Fibroblast of lung (primary cell): ENCODE measurements around the gene RACGAP1.

Experiments
- CTCF ChIP-seq, 2 donors: IDR thresholded peaks in 1 of 2; conservative IDR thresholded peaks in 1 of 2; 1 replicate in 1 of 2; 2 replicates in 1 of 2; pipeline ENCODE4 v1.5.1; 2011 to 2012; ENCODE audit warnings: low read length in 2 of 2, control low read depth in 1 of 2, inconsistent platforms in 1 of 2, low read depth in 1 of 2, mild to moderate bottlenecking in 1 of 2
- EZH2 ChIP-seq: IDR thresholded peaks from 2 replicates; pipeline ENCODE4 v1.5.1; 2012; ENCODE audit warnings: low read length, control low read depth, mild to moderate bottlenecking; ENCODE audit errors: missing control alignments

- TF ChIP-seq CTCF (conservative IDR thresholded peaks at IDR 0.05 in 1 of 2, IDR thresholded peaks at IDR 0.05 in 1 of 2; ENCODE audit: low read depth in 1 of 2, low read length in 2 of 2) (no peak), EZH2 (no peak)
Measured at GRCh38 chr12:50006754-50007442, 18.4 kb downstream of the RACGAP1 start.
